Measurements from ENCODE around the gene MGMT.

MGMT gene

GRCh38 chr10:129743738-129744133 lies 276.7 kb downstream of the MGMT start:
- DNase-seq = no peak
- no peaks in the 10 kb centered on the region for H3K9me2 ChIP-seq (replicated peaks; ENCODE audit: insufficient read depth, low read length)
- H4K20me1 ChIP-seq (ENCODE audit: insufficient read depth, low read length) = no peaks in the 10 kb centered on the region
- TF ChIP-seq CTCF (IDR thresholded peaks at IDR 0.05; ENCODE audit: low read length) (no peak), EZH2phosphoT487 (IDR thresholded peaks at IDR 0.05; ENCODE audit: low read length) (no peak), EZH2 (optimal IDR thresholded peaks at IDR 0.05; ENCODE audit: low read depth, low read length) (no peak)
- no peaks in the 10 kb centered on the region for H3K27me3 ChIP-seq (replicated peaks; ENCODE audit: insufficient read depth, low read length)
- no peak overlapping the region for H3K27ac ChIP-seq (ENCODE audit: low read length)
- H3K36me3 ChIP-seq (replicated peaks; ENCODE audit: insufficient read depth, low read length) = no peaks in the 10 kb centered on the region
- H3K4me1 ChIP-seq (ENCODE audit: low read length) = no peaks in the 10 kb centered on the region
- no peak overlapping the region for H3K4me3 ChIP-seq (ENCODE audit: low read length)
- no peak overlapping the region for H3K9ac ChIP-seq (ENCODE audit: low read length)
- H3K9me3 ChIP-seq (replicated peaks; ENCODE audit: insufficient read depth, low read length) = no peaks in the 10 kb centered on the region
- no peak overlapping the region for H3K4me2 ChIP-seq (ENCODE audit: low read depth, low read length)
- H3F3A ChIP-seq (ENCODE audit: insufficient read depth, low read length) = no peaks in the 10 kb centered on the region
- H3K79me2 ChIP-seq (ENCODE audit: low read length) = no peaks in the 10 kb centered on the region
- H2AFZ ChIP-seq (ENCODE audit: low read length) = no peak overlapping the region

GRCh38 chr10:129744134-129745111 lies 277.4 kb downstream of the MGMT start:
- Histone ChIP-seq H3K79me2 (ENCODE audit: low read length) (no peaks in the 10 kb centered on the region), H3K9ac (ENCODE audit: low read length) (no peak overlapping the region), H2AFZ (ENCODE audit: low read length) (no peak overlapping the region), H3K27ac (ENCODE audit: low read length) (no peak overlapping the region), H3K9me2 (replicated peaks; ENCODE audit: insufficient read depth, low read length) (no peaks in the 10 kb centered on the region), H3K9me3 (replicated peaks; ENCODE audit: insufficient read depth, low read length) (no peaks in the 10 kb centered on the region), H3K4me2 (ENCODE audit: low read depth, low read length) (no peak overlapping the region), H3K4me3 (ENCODE audit: low read length) (no peak overlapping the region), H4K20me1 (ENCODE audit: insufficient read depth, low read length) (no peaks in the 10 kb centered on the region), H3K27me3 (replicated peaks; ENCODE audit: insufficient read depth, low read length) (no peaks in the 10 kb centered on the region), H3F3A (ENCODE audit: insufficient read depth, low read length) (no peaks in the 10 kb centered on the region), H3K4me1 (ENCODE audit: low read length) (no peaks in the 10 kb centered on the region), H3K36me3 (replicated peaks; ENCODE audit: insufficient read depth, low read length) (no peaks in the 10 kb centered on the region)
- TF ChIP-seq EZH2phosphoT487 (IDR thresholded peaks at IDR 0.05; ENCODE audit: low read length) (no peak), CTCF (IDR thresholded peaks at IDR 0.05; ENCODE audit: low read length) (no peak), EZH2 (optimal IDR thresholded peaks at IDR 0.05; ENCODE audit: low read depth, low read length) (no peak)
- DNase-seq = no peak

- TF ChIP-seq EZH2 (optimal IDR thresholded peaks at IDR 0.05; ENCODE audit: low read depth, low read length) (no peak), EZH2phosphoT487 (IDR thresholded peaks at IDR 0.05; ENCODE audit: low read length) (no peak), CTCF (IDR thresholded peaks at IDR 0.05; ENCODE audit: low read length) (no peak)
- H3K9ac ChIP-seq (ENCODE audit: low read length) = no peak overlapping the region
- H3K4me1 ChIP-seq (ENCODE audit: low read length) = no peaks in the 10 kb centered on the region
- no peak overlapping the region for H3K4me2 ChIP-seq (ENCODE audit: low read depth, low read length)
- H3K9me3 ChIP-seq (replicated peaks; ENCODE audit: insufficient read depth, low read length) = no peaks in the 10 kb centered on the region
- no peak overlapping the region for H2AFZ ChIP-seq (ENCODE audit: low read length)
- H3K27me3 ChIP-seq (replicated peaks; ENCODE audit: insufficient read depth, low read length) = no peaks in the 10 kb centered on the region
- H4K20me1 ChIP-seq (ENCODE audit: insufficient read depth, low read length) = no peaks in the 10 kb centered on the region
- DNase-seq = no peak
- H3K9me2 ChIP-seq (replicated peaks; ENCODE audit: insufficient read depth, low read length) = no peaks in the 10 kb centered on the region
- H3K4me3 ChIP-seq (ENCODE audit: low read length) = no peak overlapping the region
- no peak overlapping the region for H3K27ac ChIP-seq (ENCODE audit: low read length)
- no peaks in the 10 kb centered on the region for H3K79me2 ChIP-seq (ENCODE audit: low read length)
- H3K36me3 ChIP-seq (replicated peaks; ENCODE audit: insufficient read depth, low read length) = no peaks in the 10 kb centered on the region
- no peaks in the 10 kb centered on the region for H3F3A ChIP-seq (ENCODE audit: insufficient read depth, low read length)
These were observed 278.2 kb downstream of the MGMT start for GRCh38 chr10:129745186-129745750.
